Stimulated activated CD4-positive, alpha-beta T cell treated with anti-CD3 and anti-CD28 coated beads, Interleukin-1b, Interleukin-23, amount 100 ng/mL, for 48 hours (primary cell): ENCODE results near the gene PLXNB2.

Experiments
- DNase-seq: peaks from one replicate; pipeline ENCODE4 v3.0.0-alpha.2; 2020

Gene PLXNB2

DNA sequence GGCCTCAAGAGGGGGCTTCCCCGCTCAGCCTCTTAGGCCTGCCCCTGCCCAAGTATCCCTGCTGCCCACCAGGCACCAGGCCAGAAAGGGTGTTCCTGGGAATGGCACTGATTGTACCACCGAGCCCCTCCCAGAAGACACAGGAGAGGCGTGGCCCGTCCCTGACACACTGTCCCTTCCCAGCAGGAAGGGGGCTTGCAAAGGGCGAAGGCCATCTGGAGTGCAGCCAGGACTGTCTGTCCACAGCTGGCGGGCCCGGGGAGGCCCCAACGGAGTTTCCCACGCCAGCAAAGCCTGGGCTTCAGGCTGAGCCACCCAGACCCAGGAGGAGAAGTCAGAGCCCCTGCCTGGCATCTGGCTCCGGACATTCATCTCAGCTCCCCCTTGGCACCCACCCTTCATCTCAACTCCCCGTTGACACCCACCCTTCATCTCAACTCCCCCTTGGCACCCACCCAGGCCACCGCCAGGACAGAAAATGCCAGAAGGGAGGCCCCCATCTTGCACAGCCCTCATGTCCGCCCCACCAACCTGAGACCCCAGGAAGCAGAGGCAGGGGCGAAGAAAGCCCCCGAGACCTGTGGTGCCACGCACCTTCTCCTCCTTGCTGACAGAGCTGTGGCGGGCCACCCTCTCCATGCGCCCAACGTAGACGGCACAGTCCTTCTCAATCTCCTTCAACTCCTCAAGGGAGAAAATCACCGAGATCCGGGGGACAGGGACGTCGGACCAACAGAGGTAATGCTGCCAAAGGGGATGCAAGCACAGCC lies 82.1 kb downstream of the PLXNB2 start:
- no peak for DNase-seq
